ENCODE measurements around the gene STK4. TPM values are rescaled to one million over a fixed set of nuclear protein-coding genes. Genes with fewer than 3 reads are reported as not detected.

Gene STK4
- total RNA-seq, 1 donor: 47.7 TPM

Small RNA genes within 50 kb of the gene (small RNA-seq; reads per million reads assigned to genes)
- not detected for gene RF00019

Other genes starting within 250 kb of the STK4 start
- 0.27 TPM for gene KCNK15, start 220.6 kb upstream of the STK4 start, total RNA-seq
- gene RIMS4, start 156.0 kb upstream of the STK4 start, total RNA-seq: not detected
- 38.5 TPM for gene YWHAB, start 80.8 kb upstream of the STK4 start, total RNA-seq
- gene PABPC1L, start 56.5 kb upstream of the STK4 start, total RNA-seq: 19.7 TPM
- gene TOMM34, start 6.1 kb upstream of the STK4 start, total RNA-seq: 20.2 TPM
- 0.54 TPM for gene KCNS1, start 134.6 kb downstream of the STK4 start, total RNA-seq
- not detected for gene WFDC5, start 148.7 kb downstream of the STK4 start, total RNA-seq
- not detected for gene WFDC12, start 158.0 kb downstream of the STK4 start, total RNA-seq
- gene PI3, start 208.4 kb downstream of the STK4 start, total RNA-seq: not detected
- gene SEMG1, start 240.5 kb downstream of the STK4 start, total RNA-seq: not detected

Data from hematopoietic multipotent progenitor cell (in vitro differentiated cells).